ENCODE results near the gene PCNX3.

DNA sequence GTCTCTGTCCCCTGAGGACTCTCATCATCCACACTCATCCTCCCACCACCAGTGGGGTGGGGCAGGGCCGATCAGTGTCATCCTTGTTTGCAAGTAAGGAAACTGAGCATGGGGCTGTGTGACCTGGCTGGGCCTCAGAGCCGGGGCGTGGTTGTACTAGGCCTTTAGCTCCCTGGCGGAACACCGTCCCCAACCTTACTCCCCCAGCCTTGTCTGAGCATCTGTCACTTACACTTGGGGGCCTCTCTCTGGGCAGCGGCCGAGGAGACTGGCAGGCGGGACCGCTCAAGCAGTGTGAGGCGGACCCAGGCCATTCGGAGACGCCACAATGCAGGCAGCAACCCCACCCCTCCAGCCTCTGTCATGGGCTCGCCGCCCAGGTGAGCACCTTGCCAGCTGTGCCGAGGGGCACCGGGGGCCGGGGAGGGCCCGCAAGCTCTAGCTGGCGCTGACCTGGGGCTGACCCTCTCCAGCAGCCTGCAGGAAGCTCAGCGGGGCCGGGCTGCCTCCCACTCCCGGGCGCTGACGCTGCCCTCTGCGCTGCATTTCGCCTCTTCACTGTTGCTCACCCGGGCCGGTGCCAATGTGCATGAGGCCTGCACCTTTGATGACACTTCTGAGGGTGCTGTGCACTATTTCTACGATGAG, 3.8 kb downstream of the PCNX3 start:
- no peak for TF ChIP-seq POLR2A (IDR thresholded peaks at IDR 0.05; ENCODE audit: low read length)
- no peak for TF ChIP-seq GATA1 (IDR thresholded peaks at IDR 0.05; ENCODE audit: low read depth, low read length)
